H1 (cell line): Measurements from ENCODE around the gene XAF1. TPM values are rescaled to one million over a fixed set of nuclear protein-coding genes. Genes with fewer than 3 reads are reported as not detected.

Experiments
- BCL11A ChIP-seq, 2 experiments: IDR thresholded peaks; one replicate each; pipeline ENCODE4 v1.6.1; 2011; ENCODE audit warnings: low read depth in 2 of 2, low read length in 2 of 2, mild to moderate bottlenecking in 2 of 2
- CHD2 ChIP-seq: IDR thresholded peaks from 2 replicates; pipeline ENCODE4 v1.6.1; 2012; ENCODE audit warnings: low read length, improper control_type of control experiment
- KDM1A ChIP-seq: fragments of 200-600, 300-600 bp; sonication (generic); IDR thresholded peaks from 2 replicates; pipeline ENCODE4 v1.7.1; 2016; ENCODE audit warnings: mild to moderate bottlenecking, low read length, borderline replicate concordance
- TAF1 ChIP-seq: IDR thresholded peaks from 2 replicates; pipeline ENCODE4 v1.6.1; 2011; ENCODE audit warnings: mild to moderate bottlenecking, low read depth, low read length
- polyA plus RNA-seq, 7 experiments: library from polyadenylated mRNA; depleted of rRNA in 3 of 7; stranded (reverse) in 5 of 7; unstranded in 2 of 7; fragments of >200 nt in 5 of 7; fragments of 200-250 nt in 2 of 7; gene quantifications; 1 replicate in 5 of 7; 2 replicates in 1 of 7; 4 replicates in 1 of 7; pipeline versions ENCODE4 v1.2.1 to v1.2.3, GENCODE V29; 2011 to 2013; ENCODE audit warnings: missing spikeins in 2 of 7, mixed read lengths in 2 of 7
- total RNA-seq: library from RNA; stranded (reverse); fragmentation: NEBNext Ultra II Directional; extraction: Animal tissue kit (Norgen Biotek cat#: 25700); gene quantifications from 2 replicates; pipeline ENCODE4 v1.2.1, GENCODE V29; 2021

The XAF1 gene
- total and polyA plus RNA-seq, 2 of the 8 experiments (the other 6 are each of a cell fraction or from before 2014, with no cell fraction given), result not detected

GRCh38 chr17:6787081-6787693 lies 31.3 kb downstream of the XAF1 start (continued):
- TF ChIP-seq KDM1A, result no peak
- no peak for TF ChIP-seq CHD2
- no peak for TF ChIP-seq TAF1
- no peak for TF ChIP-seq BCL11A (IDR thresholded peaks at IDR 0.05; ENCODE audit: low read depth in 2 of 2, low read length in 2 of 2)
- TF ChIP-seq, all 59 proteins: peak for 0
